ENCODE data around the gene ELMO1.

ELMO1 gene

GRCh38 chr7:37448636-37449361 is at the start of gene ELMO1:
TSS of gene ELMO1 (minus strand) at chr7:37448864. CDS start at chr7:37342690, 106,174 bp downstream.
- peak; percentile 47 to 74 (median 63) for DNase-seq (ENCODE audit: low read depth in 3 of 3)

GRCh38 chr7:37497576-37497975 is 48.9 kb upstream of the ELMO1 start:
- DNase-seq (ENCODE audit: low read depth in 3 of 3): no peak

- no peak for DNase-seq (ENCODE audit: low read depth in 3 of 3)
Observed at GRCh38 chr7:37495574-37496184, 47.0 kb upstream of the ELMO1 start.

- DNase-seq (ENCODE audit: low read depth in 3 of 3): no peak
Observed at GRCh38 chr7:37494926-37495325, 46.3 kb upstream of the ELMO1 start.

- no peak for DNase-seq (ENCODE audit: low read depth in 3 of 3)
Observed at GRCh38 chr7:37493810-37494209, 45.1 kb upstream of the ELMO1 start.

GRCh38 chr7:37493123-37493522 is 44.5 kb upstream of the ELMO1 start:
- no peak for DNase-seq (ENCODE audit: low read depth in 3 of 3)

- DNase-seq (ENCODE audit: low read depth in 3 of 3): no peak
Observed at GRCh38 chr7:37491919-37492694, 43.4 kb upstream of the ELMO1 start.

- no peak for DNase-seq (ENCODE audit: low read depth in 3 of 3)
Observed at GRCh38 chr7:37489703-37490102, 41.0 kb upstream of the ELMO1 start.

GRCh38 chr7:37488163-37488764 is 39.6 kb upstream of the ELMO1 start:
- DNase-seq (ENCODE audit: low read depth in 3 of 3): no peak

- DNase-seq (ENCODE audit: low read depth in 3 of 3): no peak
Observed at GRCh38 chr7:37484426-37485073, 35.9 kb upstream of the ELMO1 start.

- DNase-seq (ENCODE audit: low read depth in 3 of 3): no peak
Observed at GRCh38 chr7:37483627-37484026, 35.0 kb upstream of the ELMO1 start.

GRCh38 chr7:37482953-37483352 is 34.3 kb upstream of the ELMO1 start:
- no peak for DNase-seq (ENCODE audit: low read depth in 3 of 3)

- no peak for DNase-seq (ENCODE audit: low read depth in 3 of 3)
Observed at GRCh38 chr7:37482505-37482904, 33.8 kb upstream of the ELMO1 start.

- DNase-seq (ENCODE audit: low read depth in 3 of 3): no peak
Observed at GRCh38 chr7:37481722-37482288, 33.1 kb upstream of the ELMO1 start.

GRCh38 chr7:37481154-37481553 is 32.5 kb upstream of the ELMO1 start:
- no peak for DNase-seq (ENCODE audit: low read depth in 3 of 3)

- DNase-seq (ENCODE audit: low read depth in 3 of 3): no peak
Observed at GRCh38 chr7:37480041-37481031, 31.7 kb upstream of the ELMO1 start.

- DNase-seq (ENCODE audit: low read depth in 3 of 3): no peak
Observed at GRCh38 chr7:37476881-37477450, 28.3 kb upstream of the ELMO1 start.

GRCh38 chr7:37476428-37476827 is 27.8 kb upstream of the ELMO1 start:
- no peak for DNase-seq (ENCODE audit: low read depth in 3 of 3)

GRCh38 chr7:37475646-37476045 is 27.0 kb upstream of the ELMO1 start:
- DNase-seq (ENCODE audit: low read depth in 3 of 3): no peak

GRCh38 chr7:37471619-37472018 is 23.0 kb upstream of the ELMO1 start:
- no peak for DNase-seq (ENCODE audit: low read depth in 3 of 3)
